GM12892 (cell line): ENCODE data around the gene LDLRAD4.

ENCODE experiments used
- POLR2A ChIP-seq: IDR thresholded peaks from 2 replicates; pipeline ENCODE4 v1.6.1; 2011; ENCODE audit warnings: low read depth, low read length, control low read depth
- POLR2AphosphoS5 ChIP-seq: IDR thresholded peaks from 2 replicates; pipeline ENCODE4 v1.6.1; 2011; ENCODE audit warnings: low read depth, low read length, control low read depth
- TAF1 ChIP-seq: IDR thresholded peaks from 2 replicates; pipeline ENCODE4 v1.6.1; 2011; ENCODE audit warnings: low read depth, mild to moderate bottlenecking, control low read depth, low read length, borderline replicate concordance

GRCh38 chr18:13364721-13365205 lies 146.2 kb downstream of the LDLRAD4 start:
- TF ChIP-seq POLR2A = no peak
- no peak for TF ChIP-seq POLR2AphosphoS5
- TF ChIP-seq TAF1 = no peak
